Esophagus squamous epithelium (tissue), 5 donors: ENCODE measurements around the gene KSR2. TPM values are rescaled to one million over a fixed set of nuclear protein-coding genes. Genes with fewer than 3 reads are reported as not detected.

ENCODE experiments used
- DNase-seq: peaks from one replicate; lab custom pipeline; 2025; lab: John Stamatoyannopoulos, UW
- H3K27ac ChIP-seq, 4 donors: fragments of 200-600 bp; sonication (generic); one replicate each; pipeline ENCODE4 v1.5.1; 2016 to 2019; ENCODE audit warnings: mild to moderate bottlenecking in 1 of 4
- H3K27me3 ChIP-seq, 4 donors: fragments of 200-600 bp; sonication (generic); 1 replicate in 3 of 4; 2 replicates in 1 of 4; pipeline versions ENCODE4 v1.5.1 to v1.6.0; 2017 to 2021; ENCODE audit warnings: antibody characterized with exemption in 1 of 4
- H3K36me3 ChIP-seq, 3 donors: fragments of 200-600 bp; sonication (generic); one replicate each; pipeline ENCODE4 v1.5.1; 2016 to 2019
- H3K4me1 ChIP-seq, 3 donors: fragments of 200-600 bp; sonication (generic); one replicate each; pipeline ENCODE4 v1.5.1; 2017 to 2019
- H3K4me3 ChIP-seq, 4 donors: fragments of 200-600 bp; sonication (generic); 1 replicate in 3 of 4; 2 replicates in 1 of 4; pipeline ENCODE4 v1.5.1; 2016 to 2019; ENCODE audit warnings: mild to moderate bottlenecking in 2 of 4, moderate library complexity in 1 of 4
- H3K9me3 ChIP-seq, 3 donors: fragments of 200-600 bp; sonication (generic); one replicate each; pipeline ENCODE4 v1.5.1; 2016 to 2019
- CTCF ChIP-seq, 6 experiments: fragments of 450-650 bp in 4 of 6; fragments of 200-600 bp in 2 of 6; sonication (generic) in 2 of 6; IDR thresholded peaks; one replicate each; pipeline ENCODE4 v1.5.1; 2016 to 2019; ENCODE audit warnings: antibody characterized with exemption in 6 of 6, mild to moderate bottlenecking in 4 of 6, moderate library complexity in 4 of 6
- POLR2A ChIP-seq, 4 donors: fragments of 450-650 bp; IDR thresholded peaks; one replicate each; pipeline ENCODE4 v1.6.1; 2017; ENCODE audit warnings: antibody characterized with exemption in 4 of 4, mild to moderate bottlenecking in 4 of 4, moderate library complexity in 3 of 4
- WGBS, 2 donors: methylation state at CpG; one replicate each; pipeline ENCODE4 v1.1.5; 2018; 5-methylcytosine and 5-hydroxymethylcytosine counted together
- intact Hi-C: fragments of 100-400 bp; cut with DNase I; formaldehyde crosslinking; loops from one replicate; pipeline ENCODE4 v1.15.0; 2022
- total RNA-seq, 4 donors: library from RNA; depleted of rRNA; stranded (reverse); fragments of >200 nt; gene quantifications; one replicate each; pipeline ENCODE4 v1.1.0, GENCODE V29; 2016
- donor health status: DM: yes; HTN: yes; CAD: no.

Gene KSR2
- total RNA-seq, 4 donors from 2014 or later: under 0.01 to 0.13 (median 0.03) TPM

- TF ChIP-seq POLR2A (IDR thresholded peaks at IDR 0.05) (no peak), CTCF (IDR thresholded peaks at IDR 0.05) (no peak)
- no peak overlapping the region for H3K4me3 ChIP-seq
- H3K4me1 ChIP-seq: no peaks in the 10 kb centered on the region
- no peak for DNase-seq
- WGBS, 2 donors: 64 to 73% methylated on average over 1 of the region's 1 CpG
- H3K27me3 ChIP-seq: no peaks in the 10 kb centered on the region
- no peaks in the 10 kb centered on the region for H3K9me3 ChIP-seq
- no peaks in the 10 kb centered on the region for H3K36me3 ChIP-seq
- intact Hi-C loops: no loop called here
- H3K27ac ChIP-seq: no peak overlapping the region
Observed at GRCh38 chr12:117727301-117727700, 241.5 kb downstream of the KSR2 start.

- no peak for DNase-seq
Observed at GRCh38 chr12:117724543-117724942, 244.2 kb downstream of the KSR2 start.

GRCh38 chr12:117718559-117718958, 250.2 kb downstream of the KSR2 start:
- Histone ChIP-seq H3K27me3 (no peaks in the 10 kb centered on the region), H3K9me3 (no peaks in the 10 kb centered on the region), H3K36me3 (no peaks in the 10 kb centered on the region), H3K4me3 (no peak overlapping the region), H3K27ac (no peak overlapping the region), H3K4me1 (no peaks in the 10 kb centered on the region)
- intact Hi-C loops: no loop called here
- TF ChIP-seq CTCF (IDR thresholded peaks at IDR 0.05): no peak
- no peak for DNase-seq
- WGBS, 2 donors: 62 to 71% methylated on average over 4 of the region's 4 CpGs

More at GRCh38 chr12:117724543-117724942, 244.2 kb downstream of the KSR2 start:
- Histone ChIP-seq H3K4me1 (no peaks in the 10 kb centered on the region), H3K9me3 (no peaks in the 10 kb centered on the region), H3K4me3 (no peak overlapping the region), H3K27ac (no peak overlapping the region), H3K27me3 (no peaks in the 10 kb centered on the region), H3K36me3 (no peaks in the 10 kb centered on the region)
- 17 to 51% methylated on average over 2 to 3 of the region's 4 CpGs for WGBS, 2 donors
- intact Hi-C loops: no loop called here
- TF ChIP-seq CTCF (IDR thresholded peaks at IDR 0.05): no peak
- TF ChIP-seq POLR2A (IDR thresholded peaks at IDR 0.05): no peak

GRCh38 chr12:117718141-117718540, 250.6 kb downstream of the KSR2 start:
- DNase-seq: no peak
- Histone ChIP-seq H3K27ac (no peak overlapping the region), H3K4me3 (no peak overlapping the region), H3K27me3 (no peaks in the 10 kb centered on the region), H3K9me3 (no peaks in the 10 kb centered on the region), H3K4me1 (no peaks in the 10 kb centered on the region), H3K36me3 (no peaks in the 10 kb centered on the region)
- intact Hi-C loops: no loop called here
- 38 to 58% methylated on average over 1 of the region's 1 CpG for WGBS, 2 donors
- TF ChIP-seq POLR2A (IDR thresholded peaks at IDR 0.05) (no peak), CTCF (IDR thresholded peaks at IDR 0.05) (no peak)

GRCh38 chr12:117714203-117714602, 254.6 kb downstream of the KSR2 start:
- intact Hi-C loops: no loop called here
- Histone ChIP-seq H3K27me3 (peaks cover 0 to 11% (median 0%) of the 10 kb centered on the region in 4 donors), H3K36me3 (no peaks in the 10 kb centered on the region), H3K4me1 (no peaks in the 10 kb centered on the region), H3K4me3 (no peak overlapping the region), H3K9me3 (no peaks in the 10 kb centered on the region), H3K27ac (no peak overlapping the region)
- no peak for DNase-seq
- TF ChIP-seq POLR2A (IDR thresholded peaks at IDR 0.05): no peak
- no peak for TF ChIP-seq CTCF (IDR thresholded peaks at IDR 0.05)
- 61 to 70% methylated on average over 4 of the region's 4 CpGs for WGBS, 2 donors
